Endothelial cell of umbilical vein (primary cell): ENCODE results near the gene DLGAP1. TPM values are rescaled to one million over a fixed set of nuclear protein-coding genes. Genes with fewer than 3 reads are reported as not detected.

ENCODE experiments used
- BruUV-seq: library from RNA; stranded (reverse); fragments of 400-500 nt; replicated peaks from 2 replicates; lab custom pipeline; 2021; lab: Mats Ljungman, UMichigan
- CTCF ChIA-PET: fragments of 300-600, 350-600 bp; sonication (Branson Sonifier 250); formaldehyde crosslinking; loops from one replicate; lab custom pipeline; 2021; ENCODE audit warnings: antibody characterized with exemption, inconsistent platforms; lab: Charles Lee
- POLR2A ChIA-PET: fragments of 300-600, 350-600 bp; sonication (Branson Sonifier 250); formaldehyde crosslinking; loops from one replicate; lab custom pipeline; 2021; ENCODE audit warnings: antibody characterized with exemption, inconsistent platforms; lab: Charles Lee
- DNase-seq: peaks from one replicate; pipeline ENCODE4 v3.0.0-alpha.2; 2011; ENCODE audit warnings: low read depth, low spot score
- FAIRE-seq: peaks from 2 replicates; lab custom pipeline; 2011; peaks lifted over from hg19 to GRCh38; lab: Jason Lieb, UNC
- H2AFZ ChIP-seq: 2 replicates; pipeline ENCODE4 v1.6.0; 2012; ENCODE audit warnings: low read depth, low read length, control low read depth, inconsistent platforms
- H3K27ac ChIP-seq: 2 replicates; pipeline ENCODE4 v1.5.1; 2011; ENCODE audit warnings: low read depth, mild to moderate bottlenecking, control low read depth, low read length, moderate library complexity; ENCODE audit not compliant: insufficient read depth
- H3K27me3 ChIP-seq, 2 experiments: 2 replicates each; pipeline versions ENCODE4 v1.6.0 to v1.6.1; 2011; ENCODE audit warnings: low read length in 2 of 2, mixed read lengths in 1 of 2; ENCODE audit not compliant: control insufficient read depth in 2 of 2, insufficient read depth in 2 of 2
- H3K36me3 ChIP-seq, 2 experiments: 2 replicates in 1 of 2; 3 replicates in 1 of 2; pipeline ENCODE4 v1.5.1; 2011; ENCODE audit warnings: low read length in 2 of 2, mild to moderate bottlenecking in 1 of 2, moderate library complexity in 1 of 2; ENCODE audit not compliant: control insufficient read depth in 2 of 2, insufficient read depth in 2 of 2; ENCODE audit errors: extremely low read depth in 1 of 2
- H3K4me1 ChIP-seq: 3 replicates; pipeline ENCODE4 v1.5.1; 2011; ENCODE audit warnings: mild to moderate bottlenecking, low read length; ENCODE audit not compliant: control insufficient read depth, insufficient read depth; ENCODE audit errors: extremely low read depth
- H3K4me2 ChIP-seq: 2 replicates; pipeline ENCODE4 v1.6.1; 2011; ENCODE audit warnings: low read length, control low read depth, mixed read lengths; ENCODE audit not compliant: insufficient read depth
- H3K4me3 ChIP-seq, 3 experiments: fragments of 200-600 bp in 1 of 3; sonication (generic), shearing (Covaris generic) in 1 of 3; replicated peaks in 1 of 3; 2 replicates each; pipeline ENCODE4 v1.5.1; 2011 to 2016; ENCODE audit warnings: control low read depth in 3 of 3, low read length in 3 of 3, mild to moderate bottlenecking in 2 of 3, inconsistent platforms in 1 of 3, low read depth in 1 of 3, moderate library complexity in 1 of 3; ENCODE audit not compliant: insufficient read depth in 1 of 3
- H3K79me2 ChIP-seq: 2 replicates; pipeline ENCODE4 v1.6.0; 2012; ENCODE audit warnings: low read length, inconsistent platforms; ENCODE audit not compliant: control insufficient read depth, insufficient read depth
- H3K9ac ChIP-seq: replicated peaks from 2 replicates; pipeline ENCODE3; 2011; ENCODE audit warnings: low read length, control low read depth; ENCODE audit not compliant: insufficient read depth; ENCODE audit errors: extremely low read depth
- H3K9me1 ChIP-seq: replicated peaks from 3 replicates; pipeline ENCODE4 v1.6.0; 2011; ENCODE audit warnings: mild to moderate bottlenecking, low read length; ENCODE audit not compliant: control insufficient read depth, insufficient read depth; ENCODE audit errors: extremely low read depth
- H3K9me3 ChIP-seq: replicated peaks from 2 replicates; pipeline ENCODE4 v1.5.1; 2012; ENCODE audit warnings: low read length, inconsistent platforms; ENCODE audit not compliant: control insufficient read depth, insufficient read depth
- H4K20me1 ChIP-seq: replicated peaks from 2 replicates; pipeline ENCODE3; 2011; ENCODE audit warnings: mild to moderate bottlenecking, low read length; ENCODE audit not compliant: control insufficient read depth, insufficient read depth; ENCODE audit errors: extremely low read depth
- EZH2 ChIP-seq: IDR thresholded peaks from 2 replicates; pipeline ENCODE4 v1.6.1; 2012; ENCODE audit warnings: borderline replicate concordance, low read depth, mild to moderate bottlenecking, moderate library complexity, low read length, inconsistent platforms; ENCODE audit not compliant: severe bottlenecking
- FOS ChIP-seq: IDR thresholded peaks from 2 replicates; pipeline ENCODE4 v1.6.1; 2011; ENCODE audit warnings: mild to moderate bottlenecking, low read length, moderate library complexity, borderline replicate concordance; ENCODE audit not compliant: insufficient read depth
- GATA2 ChIP-seq: IDR thresholded peaks from 2 replicates; pipeline ENCODE4 v1.7.0; 2011; ENCODE audit warnings: low read depth, mild to moderate bottlenecking, moderate library complexity, mixed read lengths, low read length; ENCODE audit not compliant: insufficient read length, insufficient read depth
- JUN ChIP-seq: IDR thresholded peaks from 2 replicates; pipeline ENCODE4 v1.6.1; 2011; ENCODE audit warnings: borderline replicate concordance, low read depth; ENCODE audit not compliant: insufficient read length, insufficient read depth
- MYC ChIP-seq: IDR thresholded peaks from one replicate; pipeline ENCODE4 v1.6.1; 2011; ENCODE audit warnings: mild to moderate bottlenecking, low read depth, low read length
- POLR2A ChIP-seq: IDR thresholded peaks from 2 replicates; pipeline ENCODE4 v1.6.1; 2012; ENCODE audit warnings: low read depth, mild to moderate bottlenecking, control low read depth, low read length
- POLR2AphosphoS5 ChIP-seq: IDR thresholded peaks from 2 replicates; pipeline ENCODE4 v1.6.1; 2012; ENCODE audit warnings: low read depth, mild to moderate bottlenecking, control low read depth, low read length, moderate library complexity; ENCODE audit not compliant: insufficient read depth
- dilution Hi-C: fragments of 300-500 bp; cut with MboI; formaldehyde crosslinking; loops from one replicate; pipeline ENCODE4 v1.15.0; 2019; ENCODE audit warnings: low sequenced_read_pairs; ENCODE audit not compliant: extremely low pct_ligation_motif_present
- intact Hi-C: fragments of 100-400 bp; cut with micrococcal nuclease; formaldehyde crosslinking; loops from one replicate; pipeline ENCODE4 v1.10.0; 2022
- polyA plus RNA-seq, 4 experiments: library from polyadenylated mRNA; depleted of rRNA in 3 of 4; stranded (reverse) in 3 of 4; unstranded in 1 of 4; fragments of >200 nt; gene quantifications; 2 replicates each; pipeline versions ENCODE4 v1.2.1 to v1.2.3, GENCODE V29; 2011 to 2012; ENCODE audit warnings: missing spikeins in 1 of 4
- total RNA-seq: library from RNA; stranded (reverse); gene quantifications from 2 replicates; pipeline ENCODE4 v1.2.3, GENCODE V29; 2021
- TF ChIP-seq, protein P1 (sequence below): IDR thresholded peaks from 2 replicates; pipeline ENCODE4 v1.6.1; 2011; ENCODE audit not compliant: insufficient read depth, insufficient read length
- TF ChIP-seq, protein P2 (sequence below), 2 donors: IDR thresholded peaks; 1 replicate in 1 of 2; 2 replicates in 1 of 2; pipeline ENCODE4 v1.5.1; 2011; ENCODE audit warnings: low read length in 2 of 2, mild to moderate bottlenecking in 2 of 2, moderate library complexity in 2 of 2, control low read depth in 1 of 2, inconsistent platforms in 1 of 2, low read depth in 1 of 2; ENCODE audit not compliant: insufficient read depth in 1 of 2; ENCODE audit errors: extremely low read depth in 1 of 2

The DLGAP1 gene
- total and polyA plus RNA-seq, 2 donors (not counting 3 experiments of a cell fraction or from before 2014, with no cell fraction given): 0.04 TPM; not detected in 1

DNA sequence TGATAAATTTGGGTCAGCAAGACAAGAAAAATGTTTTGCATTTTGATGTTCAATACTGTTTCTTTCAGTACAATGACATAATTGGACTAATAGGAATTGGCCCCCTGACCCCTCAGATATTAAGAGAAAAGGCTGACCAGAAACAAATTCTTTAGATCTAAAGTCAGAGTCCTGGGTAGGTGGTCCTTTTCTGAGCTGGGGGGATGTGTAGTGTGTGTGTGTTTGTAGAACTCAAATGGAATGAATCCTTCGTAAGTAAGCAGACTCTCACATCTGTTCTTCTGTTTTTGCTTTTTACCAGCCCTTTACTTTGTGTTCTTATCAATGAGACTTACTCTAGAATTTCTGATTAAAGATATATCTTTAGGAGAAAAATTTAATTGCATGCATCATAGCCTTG is 677.4 kb downstream of the DLGAP1 start:
- ChIA-PET CTCF (no interaction called here), POLR2A (no interaction called here)
- Histone ChIP-seq H3K9ac (no peak overlapping the region), H3K79me2 (no peaks in the 10 kb centered on the region), H3K4me2 (no peak overlapping the region), H3K4me1 (peaks cover 23% of the 10 kb centered on the region), H3K27me3 (no peaks in the 10 kb centered on the region), H3K27ac (no peak overlapping the region), H3K9me3 (no peaks in the 10 kb centered on the region), H4K20me1 (no peaks in the 10 kb centered on the region), H3K4me3 (no peak overlapping the region), H3K9me1 (no peaks in the 10 kb centered on the region), H3K36me3 (no peaks in the 10 kb centered on the region), H2AFZ (no peak overlapping the region)
- dilution Hi-C loops: no loop called here
- intact Hi-C loops: no loop called here
- FAIRE-seq (no peak), DNase-seq (no peak)
- no TSS peak for BruUV-seq
- TF ChIP-seq, protein P1, sequence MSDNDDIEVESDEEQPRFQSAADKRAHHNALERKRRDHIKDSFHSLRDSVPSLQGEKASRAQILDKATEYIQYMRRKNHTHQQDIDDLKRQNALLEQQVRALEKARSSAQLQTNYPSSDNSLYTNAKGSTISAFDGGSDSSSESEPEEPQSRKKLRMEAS: no peak
- TF ChIP-seq FOS: no peak

DNA sequence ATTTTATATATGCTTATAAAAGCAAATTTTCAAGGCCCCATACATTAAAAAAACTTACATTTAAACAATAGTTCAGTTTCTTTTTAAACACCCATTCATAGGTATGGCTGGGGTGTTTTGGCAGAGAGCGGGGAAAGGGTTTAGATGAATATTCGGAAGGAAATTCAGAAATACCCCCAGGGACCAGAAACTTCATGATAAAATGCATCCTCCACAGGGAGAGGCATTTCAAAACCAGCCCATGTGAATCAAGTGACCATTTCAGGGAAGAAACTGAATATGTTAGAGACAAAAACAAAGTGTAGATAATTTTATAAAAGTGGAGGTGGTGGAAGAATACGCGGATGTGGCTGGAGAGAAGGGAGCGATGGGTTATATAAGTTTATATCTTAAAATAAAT is 678.0 kb downstream of the DLGAP1 start:
- Histone ChIP-seq H3K27me3 (no peaks in the 10 kb centered on the region), H3K9ac (no peak overlapping the region), H3K36me3 (no peaks in the 10 kb centered on the region), H3K4me1 (peaks cover 27% of the 10 kb centered on the region), H3K27ac (no peak overlapping the region), H3K4me2 (no peak overlapping the region), H2AFZ (no peak overlapping the region), H3K9me3 (no peaks in the 10 kb centered on the region), H3K9me1 (no peaks in the 10 kb centered on the region), H3K4me3 (no peak overlapping the region), H4K20me1 (no peaks in the 10 kb centered on the region), H3K79me2 (no peaks in the 10 kb centered on the region)
- FAIRE-seq: no peak
- no TSS peak for BruUV-seq
- intact Hi-C loops: no loop called here
- POLR2A ChIA-PET: no interaction called here
- no peak for DNase-seq
- no peak for TF ChIP-seq POLR2A
- TF ChIP-seq, protein P1: no peak
- no peak for TF ChIP-seq MYC
- no peak for TF ChIP-seq EZH2
- TF ChIP-seq JUN: no peak
- no peak for TF ChIP-seq FOS
- TF ChIP-seq, protein P2, sequence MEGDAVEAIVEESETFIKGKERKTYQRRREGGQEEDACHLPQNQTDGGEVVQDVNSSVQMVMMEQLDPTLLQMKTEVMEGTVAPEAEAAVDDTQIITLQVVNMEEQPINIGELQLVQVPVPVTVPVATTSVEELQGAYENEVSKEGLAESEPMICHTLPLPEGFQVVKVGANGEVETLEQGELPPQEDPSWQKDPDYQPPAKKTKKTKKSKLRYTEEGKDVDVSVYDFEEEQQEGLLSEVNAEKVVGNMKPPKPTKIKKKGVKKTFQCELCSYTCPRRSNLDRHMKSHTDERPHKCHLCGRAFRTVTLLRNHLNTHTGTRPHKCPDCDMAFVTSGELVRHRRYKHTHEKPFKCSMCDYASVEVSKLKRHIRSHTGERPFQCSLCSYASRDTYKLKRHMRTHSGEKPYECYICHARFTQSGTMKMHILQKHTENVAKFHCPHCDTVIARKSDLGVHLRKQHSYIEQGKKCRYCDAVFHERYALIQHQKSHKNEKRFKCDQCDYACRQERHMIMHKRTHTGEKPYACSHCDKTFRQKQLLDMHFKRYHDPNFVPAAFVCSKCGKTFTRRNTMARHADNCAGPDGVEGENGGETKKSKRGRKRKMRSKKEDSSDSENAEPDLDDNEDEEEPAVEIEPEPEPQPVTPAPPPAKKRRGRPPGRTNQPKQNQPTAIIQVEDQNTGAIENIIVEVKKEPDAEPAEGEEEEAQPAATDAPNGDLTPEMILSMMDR (IDR thresholded peaks at IDR 0.05; ENCODE audit: extremely low read depth in 1 of 2, insufficient read depth in 1 of 2, low read depth in 1 of 2, low read length in 2 of 2): no peak
- TF ChIP-seq POLR2AphosphoS5: no peak
- no peak for TF ChIP-seq GATA2
- dilution Hi-C loops: no loop called here
- CTCF ChIA-PET: interaction anchor here (1.7 to 7.2 kb wide), 2 partner anchors 16 to 92 kb away, joined by 6 to 84 read pairs; no protein-coding TSS in a partner anchor
